Caco-2 (cell line): Measurements from ENCODE around the gene STK35. TPM values are rescaled to one million over a fixed set of nuclear protein-coding genes. Genes with fewer than 3 reads are reported as not detected.
A peak's percentile ranks its signal among the peaks of the same experiment; 100 is the strongest.

ENCODE experiments used
- BruUV-seq: library from RNA; stranded (reverse); fragments of 400-500 nt; replicated peaks from 2 replicates; lab custom pipeline; 2021; lab: Mats Ljungman, UMichigan
- CTCF ChIA-PET: fragments of 300-600 bp; sonication (Branson Sonifier 250); formaldehyde crosslinking; loops from one replicate; lab custom pipeline; 2022; ENCODE audit warnings: antibody characterized with exemption; lab: Charles Lee
- POLR2A ChIA-PET: fragments of 300-600 bp; sonication (Branson Sonifier 250); formaldehyde crosslinking; loops from one replicate; lab custom pipeline; 2022; ENCODE audit warnings: antibody characterized with exemption; lab: Charles Lee
- DNase-seq, 2 experiments: peaks; one replicate each; pipeline versions ENCODE4 v3.0.0 to v3.0.0-alpha.2; 2020 to 2022
- H3K27me3 ChIP-seq: replicated peaks from 2 replicates; pipeline ENCODE4 v1.6.0; 2011; ENCODE audit warnings: low read length; ENCODE audit not compliant: control insufficient read depth, insufficient read depth
- H3K36me3 ChIP-seq: 2 replicates; pipeline ENCODE4 v1.5.1; 2011; ENCODE audit warnings: low read length; ENCODE audit not compliant: control insufficient read depth, insufficient read depth
- H3K4me1 ChIP-seq: fragments of 250-450 bp; sonication (Bioruptor Pico); 2 replicates; pipeline ENCODE4 v1.5.1; 2020; ENCODE audit warnings: mild to moderate bottlenecking
- H3K4me3 ChIP-seq: 2 replicates; pipeline ENCODE4 v1.5.1; 2011; ENCODE audit warnings: low read depth, mild to moderate bottlenecking, control low read depth, low read length
- H3K9me3 ChIP-seq: fragments of 250-450 bp; sonication (Bioruptor Pico); 2 replicates; pipeline ENCODE4 v1.5.1; 2020; ENCODE audit warnings: mild to moderate bottlenecking, moderate library complexity
- H3K27ac Mint-ChIP-seq: one replicate; pipeline ENCODE4 v1.8.0; 2022; ENCODE audit warnings: mixed read lengths; ENCODE audit not compliant: unreplicated experiment
- H3K27me3 Mint-ChIP-seq: one replicate; pipeline ENCODE4 v1.8.0; 2022; ENCODE audit warnings: mixed read lengths; ENCODE audit not compliant: insufficient read depth, unreplicated experiment
- H3K36me3 Mint-ChIP-seq: one replicate; pipeline ENCODE4 v1.8.0; 2022; ENCODE audit warnings: mild to moderate bottlenecking, mixed read lengths; ENCODE audit not compliant: insufficient read depth, unreplicated experiment
- H3K4me1 Mint-ChIP-seq: one replicate; pipeline ENCODE4 v1.8.0; 2022; ENCODE audit warnings: low read depth, mixed read lengths; ENCODE audit not compliant: unreplicated experiment
- H3K4me3 Mint-ChIP-seq: one replicate; pipeline ENCODE4 v1.8.0; 2022; ENCODE audit warnings: mild to moderate bottlenecking, moderate library complexity, mixed read lengths; ENCODE audit not compliant: unreplicated experiment
- H3K9me3 Mint-ChIP-seq: one replicate; pipeline ENCODE4 v1.8.0; 2022; ENCODE audit warnings: mixed read lengths; ENCODE audit not compliant: unreplicated experiment
- intact Hi-C: fragments of 100-400 bp; cut with micrococcal nuclease; formaldehyde crosslinking; loops from one replicate; pipeline ENCODE4 v1.10.0; 2022; ENCODE audit not compliant: unreplicated experiment
- total RNA-seq: library from RNA; stranded (reverse); gene quantifications from 2 replicates; pipeline ENCODE4 v1.2.3, GENCODE V29; 2022
- TF ChIP-seq, protein P1 (sequence below), 2 experiments: fragments of 200-600 bp in 1 of 2; IDR thresholded peaks; 1 replicate in 1 of 2; 2 replicates in 1 of 2; pipeline versions ENCODE4 v1.5.1 to v1.8.0; 2011 to 2022; ENCODE audit warnings: antibody characterized with exemption in 1 of 2, control low read depth in 1 of 2, inconsistent platforms in 1 of 2, low read depth in 1 of 2, low read length in 1 of 2, mild to moderate bottlenecking in 1 of 2, moderate library complexity in 1 of 2; ENCODE audit not compliant: insufficient read depth in 1 of 2, severe bottlenecking in 1 of 2, unreplicated experiment in 1 of 2

The STK35 gene
- total RNA-seq, 1 experiment from 2014 or later = 40.2 TPM

DNA sequence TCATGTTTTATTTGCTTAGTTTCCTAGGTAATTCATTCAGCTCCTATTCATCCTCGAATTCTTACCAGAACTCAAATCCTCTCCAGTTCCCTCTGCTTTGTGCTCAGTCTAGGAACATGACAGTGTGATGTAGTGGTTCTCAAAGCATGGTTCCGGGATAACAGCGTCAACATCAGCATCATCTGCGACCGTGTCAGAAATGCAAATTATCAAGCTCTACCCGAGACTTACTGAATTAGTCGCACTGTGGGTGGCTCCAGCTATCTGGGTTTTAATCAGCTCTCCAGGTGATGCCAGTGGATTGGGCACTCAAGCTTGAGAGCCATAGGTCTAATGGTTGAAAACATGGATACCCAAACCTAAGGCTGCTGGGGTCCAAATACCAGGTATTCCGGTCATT lies 7.7 kb upstream of the STK35 start:
- Histone ChIP-seq H3K36me3 (no peaks in the 10 kb centered on the region), H3K4me3 (no peak overlapping the region), H3K9me3 (no peaks in the 10 kb centered on the region), H3K4me1 (no peaks in the 10 kb centered on the region), H3K27me3 (no peaks in the 10 kb centered on the region; the same call in 1 of the 2 replicates)
- ChIA-PET CTCF (interaction anchor here (0.7 to 1.9 kb wide), 9 partner anchors 9 to 317 kb away, joined by 3 to 11 read pairs (median 5); no protein-coding TSS in a partner anchor), POLR2A (no interaction called here)
- H3K9me3 Mint-ChIP-seq = no peaks in the 10 kb centered on the region
- TF ChIP-seq, protein P1, sequence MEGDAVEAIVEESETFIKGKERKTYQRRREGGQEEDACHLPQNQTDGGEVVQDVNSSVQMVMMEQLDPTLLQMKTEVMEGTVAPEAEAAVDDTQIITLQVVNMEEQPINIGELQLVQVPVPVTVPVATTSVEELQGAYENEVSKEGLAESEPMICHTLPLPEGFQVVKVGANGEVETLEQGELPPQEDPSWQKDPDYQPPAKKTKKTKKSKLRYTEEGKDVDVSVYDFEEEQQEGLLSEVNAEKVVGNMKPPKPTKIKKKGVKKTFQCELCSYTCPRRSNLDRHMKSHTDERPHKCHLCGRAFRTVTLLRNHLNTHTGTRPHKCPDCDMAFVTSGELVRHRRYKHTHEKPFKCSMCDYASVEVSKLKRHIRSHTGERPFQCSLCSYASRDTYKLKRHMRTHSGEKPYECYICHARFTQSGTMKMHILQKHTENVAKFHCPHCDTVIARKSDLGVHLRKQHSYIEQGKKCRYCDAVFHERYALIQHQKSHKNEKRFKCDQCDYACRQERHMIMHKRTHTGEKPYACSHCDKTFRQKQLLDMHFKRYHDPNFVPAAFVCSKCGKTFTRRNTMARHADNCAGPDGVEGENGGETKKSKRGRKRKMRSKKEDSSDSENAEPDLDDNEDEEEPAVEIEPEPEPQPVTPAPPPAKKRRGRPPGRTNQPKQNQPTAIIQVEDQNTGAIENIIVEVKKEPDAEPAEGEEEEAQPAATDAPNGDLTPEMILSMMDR (IDR thresholded peaks at IDR 0.05; ENCODE audit: insufficient read depth in 1 of 2, low read depth in 1 of 2, low read length in 1 of 2, severe bottlenecking in 1 of 2, unreplicated experiment in 1 of 2) = no peak
- H3K27me3 Mint-ChIP-seq = peaks cover 18% of the 10 kb centered on the region
- no peak overlapping the region for H3K4me3 Mint-ChIP-seq
- DNase-seq = no peak
- no peaks in the 10 kb centered on the region for H3K4me1 Mint-ChIP-seq
- intact Hi-C loops = loop anchor here (1.0 to 10.0 kb wide), 3 partner anchors 87 to 329 kb away; no protein-coding TSS in a partner anchor
- no TSS peak for BruUV-seq
- no peaks in the 10 kb centered on the region for H3K36me3 Mint-ChIP-seq
- no peak overlapping the region for H3K27ac Mint-ChIP-seq

DNA sequence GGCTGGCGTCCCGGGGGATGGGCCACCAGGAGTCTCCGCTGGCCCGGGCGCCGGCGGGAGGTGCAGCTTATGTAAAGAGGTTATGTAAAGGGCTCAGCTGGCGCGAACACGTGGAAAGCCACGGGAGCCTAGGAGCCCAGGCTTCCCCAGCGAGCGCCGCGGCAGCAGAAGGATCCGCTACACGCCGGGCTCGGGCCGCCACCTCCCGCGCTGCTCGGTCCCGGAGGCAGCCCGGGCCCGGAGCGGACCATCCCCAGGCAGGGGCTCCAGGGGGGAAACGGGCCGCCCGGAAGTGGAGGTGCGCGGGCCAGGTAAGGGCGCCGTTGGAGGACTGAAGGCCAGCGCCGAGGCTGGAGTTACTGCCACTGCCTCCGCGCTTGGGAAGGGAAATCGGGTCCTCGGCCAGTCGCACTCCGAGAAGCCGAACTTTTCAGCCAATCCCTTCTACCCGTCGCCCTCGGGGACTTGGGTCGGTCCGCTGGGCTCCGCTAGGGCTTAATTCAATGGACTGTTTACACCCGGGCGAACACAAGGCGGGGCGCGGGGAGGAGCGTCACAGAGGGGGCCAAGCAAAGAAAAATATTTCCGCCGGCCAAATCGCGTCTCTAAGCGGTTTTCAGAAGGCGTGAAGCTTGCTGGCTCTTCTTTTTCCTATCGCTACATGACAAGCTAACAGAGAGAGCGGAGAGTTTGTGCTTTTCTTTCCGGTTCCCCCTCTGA lies 398 bp downstream of the STK35 start:
- ChIA-PET POLR2A (interaction anchor here (0.6 kb wide), 1 partner anchor 363 kb away, joined by 8 read pairs; no protein-coding TSS in a partner anchor), CTCF (interaction anchor here (1.5 kb wide), 1 partner anchor 9 kb away, joined by 5 read pairs; no protein-coding TSS in a partner anchor)
- Histone ChIP-seq H3K27me3 (no peaks in the 10 kb centered on the region), H3K4me3 (peak overlapping the region; percentile 90), H3K9me3 (no peaks in the 10 kb centered on the region), H3K4me1 (peaks cover 7% of the 10 kb centered on the region), H3K36me3 (peaks cover 2% of the 10 kb centered on the region; the same call in 1 of the 2 replicates)
- Mint-ChIP-seq H3K36me3 (peaks cover 38% of the 10 kb centered on the region), H3K9me3 (no peaks in the 10 kb centered on the region), H3K27me3 (peaks cover 2% of the 10 kb centered on the region), H3K4me3 (peak overlapping the region; percentile 92), H3K27ac (peak overlapping the region; percentile 99), H3K4me1 (peaks cover 15% of the 10 kb centered on the region)
- BruUV-seq = no TSS peak
- TF ChIP-seq, protein P1 (IDR thresholded peaks at IDR 0.05; ENCODE audit: insufficient read depth in 1 of 2, low read depth in 1 of 2, low read length in 1 of 2, severe bottlenecking in 1 of 2, unreplicated experiment in 1 of 2) = no peak
- DNase-seq = peak; percentile 94 to 97
- intact Hi-C loops = loop anchor here (5.0 kb wide), 1 partner anchor 70 kb away; no protein-coding TSS in a partner anchor

GRCh38 chr20:2102585-2103460 lies 1.2 kb downstream of the STK35 start:
- Histone ChIP-seq H3K4me1 (peaks cover 7% of the 10 kb centered on the region), H3K27me3 (no peaks in the 10 kb centered on the region), H3K9me3 (no peaks in the 10 kb centered on the region), H3K4me3 (peak overlapping the region; percentile 90), H3K36me3 (peaks cover 2% of the 10 kb centered on the region; the same call in 1 of the 2 replicates)
- intact Hi-C loops = loop anchor here (5.0 kb wide), 1 partner anchor 69 kb away; no protein-coding TSS in a partner anchor
- Mint-ChIP-seq H3K9me3 (no peaks in the 10 kb centered on the region), H3K27ac (peak overlapping the region; percentile 99), H3K36me3 (peaks cover 44% of the 10 kb centered on the region), H3K27me3 (peaks cover 2% of the 10 kb centered on the region), H3K4me3 (peak overlapping the region; percentile 92), H3K4me1 (peaks cover 15% of the 10 kb centered on the region)
- DNase-seq = peak; percentile 88 to 89
- ChIA-PET CTCF (interaction anchor here (1.1 to 1.6 kb wide), 3 partner anchors 8 to 70 kb away, joined by 4 to 6 read pairs (median 5); no protein-coding TSS in a partner anchor), POLR2A (interaction anchor here (0.6 to 0.8 kb wide), 2 partner anchors 131 to 362 kb away, joined by 3 to 8 read pairs; no protein-coding TSS in a partner anchor)
- no TSS peak for BruUV-seq
- TF ChIP-seq, protein P1 (IDR thresholded peaks at IDR 0.05; ENCODE audit: insufficient read depth in 1 of 2, low read depth in 1 of 2, low read length in 1 of 2, severe bottlenecking in 1 of 2, unreplicated experiment in 1 of 2) = no peak
